Measurements from ENCODE around the gene COIL. TPM values are rescaled to one million over a fixed set of nuclear protein-coding genes. Genes with fewer than 3 reads are reported as not detected.
A peak's percentile ranks its signal among the peaks of the same experiment; 100 is the strongest.

COIL gene
- total and polyA plus RNA-seq, 2 of the 13 experiments (the other 11 are each of a cell fraction or from before 2014, with no cell fraction given), result 8.1 to 29.4 TPM

DNA sequence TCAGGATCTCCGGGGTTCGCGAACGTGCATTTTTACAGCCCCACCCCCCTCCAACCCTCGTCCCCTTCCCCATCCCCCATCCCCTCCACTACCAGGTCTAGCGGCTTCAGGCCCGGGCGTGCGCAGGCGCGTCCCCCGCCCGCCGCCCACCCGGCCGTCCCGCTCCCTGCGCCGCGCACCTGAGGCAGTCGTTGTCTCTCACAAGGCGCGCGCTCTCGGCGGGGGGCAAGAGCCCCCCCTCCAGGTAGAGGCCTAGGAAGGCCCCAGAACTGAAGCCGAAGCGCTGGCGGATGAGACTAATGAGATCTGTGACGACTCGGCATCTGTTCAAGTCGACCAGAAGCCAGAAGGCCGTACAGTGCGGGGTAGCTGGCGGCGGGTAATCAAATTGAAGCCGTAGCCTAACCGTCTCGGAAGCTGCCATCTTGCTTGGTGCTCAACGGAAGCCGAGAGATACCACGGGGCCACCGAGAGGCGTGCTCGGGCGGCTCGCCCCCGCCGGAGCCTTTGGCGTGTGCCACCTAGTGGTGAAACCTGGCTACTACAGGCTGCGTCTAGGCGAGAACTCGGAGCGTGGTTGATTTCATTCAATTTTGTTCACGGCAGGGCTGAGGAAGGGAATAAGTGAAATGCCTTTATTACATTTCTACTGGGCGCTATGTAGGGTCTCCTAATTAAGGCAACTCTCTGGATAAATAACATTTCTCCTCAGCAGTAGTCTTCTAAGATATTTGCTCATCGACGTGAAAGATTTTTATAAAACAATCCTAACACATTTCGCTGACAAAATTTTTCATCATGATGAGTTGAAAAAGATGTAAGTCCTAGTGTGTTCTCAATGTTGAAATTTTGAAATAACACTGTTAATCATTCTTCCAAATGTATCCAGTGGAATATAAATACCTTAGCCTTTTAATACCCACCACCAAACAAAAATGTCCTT, at the start of gene COIL (continued):
- TF ChIP-seq ZNF776 (CRISPR knock-in tag; IDR thresholded peaks at IDR 0.05) (0 out of 2 replicates have a peak, but pooled peaks have one; percentile 20), FOXA1 (IDR thresholded peaks at IDR 0.05) (no peak), FOXA1 (CRISPR knock-in tag; IDR thresholded peaks at IDR 0.05) (0 out of 2 replicates have a peak, but pooled peaks have one; percentile 10), ELK4 (CRISPR knock-in tag; IDR thresholded peaks at IDR 0.05; ENCODE audit: borderline replicate concordance) (no peak), ZNF329 (CRISPR knock-in tag; IDR thresholded peaks at IDR 0.05; ENCODE audit: low read depth) (0 out of 2 replicates have a peak, but pooled peaks have one; percentile 67), AHR (CRISPR knock-in tag; IDR thresholded peaks at IDR 0.05) (peak; percentile 80; the same call in 1 of the 2 replicates), ESRRA (CRISPR knock-in tag; IDR thresholded peaks at IDR 0.05; ENCODE audit: low read depth) (peak; percentile 58; the same call in 1 of the 2 replicates), POLR2G (IDR thresholded peaks at IDR 0.05; ENCODE audit: low read depth, low read length) (peak; percentile 93), RXRA (CRISPR knock-in tag; IDR thresholded peaks at IDR 0.05) (peak; percentile 77), ZBTB2 (CRISPR knock-in tag; IDR thresholded peaks at IDR 0.05; ENCODE audit: low read depth) (peak; percentile 49; the same call in 1 of the 2 replicates), EZH2 (conservative IDR thresholded peaks at IDR 0.05; ENCODE audit: low read depth, low read length) (no peak), JUNB (CRISPR knock-in tag; IDR thresholded peaks at IDR 0.05; ENCODE audit: borderline replicate concordance) (no peak), ZNF543 (CRISPR knock-in tag; IDR thresholded peaks at IDR 0.05) (0 out of 2 replicates have a peak, but pooled peaks have one; percentile 58), ZNF160 (CRISPR knock-in tag; IDR thresholded peaks at IDR 0.05) (peak; percentile 80), PRMT3 (CRISPR knock-in tag; IDR thresholded peaks at IDR 0.05; ENCODE audit: borderline replicate concordance, low read depth) (no peak), SNAPC4 (CRISPR knock-in tag; IDR thresholded peaks at IDR 0.05) (peak; percentile 73)
- TF ChIP-seq, protein P1, sequence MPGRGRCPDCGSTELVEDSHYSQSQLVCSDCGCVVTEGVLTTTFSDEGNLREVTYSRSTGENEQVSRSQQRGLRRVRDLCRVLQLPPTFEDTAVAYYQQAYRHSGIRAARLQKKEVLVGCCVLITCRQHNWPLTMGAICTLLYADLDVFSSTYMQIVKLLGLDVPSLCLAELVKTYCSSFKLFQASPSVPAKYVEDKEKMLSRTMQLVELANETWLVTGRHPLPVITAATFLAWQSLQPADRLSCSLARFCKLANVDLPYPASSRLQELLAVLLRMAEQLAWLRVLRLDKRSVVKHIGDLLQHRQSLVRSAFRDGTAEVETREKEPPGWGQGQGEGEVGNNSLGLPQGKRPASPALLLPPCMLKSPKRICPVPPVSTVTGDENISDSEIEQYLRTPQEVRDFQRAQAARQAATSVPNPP (CRISPR knock-in tag; IDR thresholded peaks at IDR 0.05), result 0 out of 2 replicates have a peak, but pooled peaks have one; percentile 52
- TF ChIP-seq, protein P2, sequence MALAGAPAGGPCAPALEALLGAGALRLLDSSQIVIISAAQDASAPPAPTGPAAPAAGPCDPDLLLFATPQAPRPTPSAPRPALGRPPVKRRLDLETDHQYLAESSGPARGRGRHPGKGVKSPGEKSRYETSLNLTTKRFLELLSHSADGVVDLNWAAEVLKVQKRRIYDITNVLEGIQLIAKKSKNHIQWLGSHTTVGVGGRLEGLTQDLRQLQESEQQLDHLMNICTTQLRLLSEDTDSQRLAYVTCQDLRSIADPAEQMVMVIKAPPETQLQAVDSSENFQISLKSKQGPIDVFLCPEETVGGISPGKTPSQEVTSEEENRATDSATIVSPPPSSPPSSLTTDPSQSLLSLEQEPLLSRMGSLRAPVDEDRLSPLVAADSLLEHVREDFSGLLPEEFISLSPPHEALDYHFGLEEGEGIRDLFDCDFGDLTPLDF (CRISPR knock-in tag; IDR thresholded peaks at IDR 0.05), result peak; percentile 85
